ENCODE measurements around the gene PPM1L.
"Not testable (repeated sequence)": the region's sequence is repeated elsewhere in the genome, so short reads cannot be mapped to it uniquely, and the experiment has no call there.

The PPM1L gene

DNA sequence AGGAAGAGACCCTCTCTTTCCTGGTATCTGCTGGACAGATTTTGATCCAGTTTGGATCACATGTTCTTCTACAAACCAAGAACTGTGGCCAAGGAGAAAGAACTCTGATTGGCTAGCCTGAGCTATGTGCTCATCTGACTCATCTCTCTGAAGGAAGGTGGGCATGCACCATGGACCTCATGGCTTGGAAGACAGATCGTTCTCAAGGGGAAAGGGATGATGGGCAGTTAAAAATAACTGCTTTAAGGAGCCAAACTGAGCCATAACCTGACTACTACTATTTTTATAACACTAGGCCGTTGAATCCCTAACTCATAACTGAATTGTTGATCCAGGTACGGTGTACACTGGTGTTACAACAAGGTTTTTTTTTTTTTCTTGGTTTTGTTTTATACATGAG lies 236.7 kb downstream of the PPM1L start:
- no peak for FAIRE-seq

DNA sequence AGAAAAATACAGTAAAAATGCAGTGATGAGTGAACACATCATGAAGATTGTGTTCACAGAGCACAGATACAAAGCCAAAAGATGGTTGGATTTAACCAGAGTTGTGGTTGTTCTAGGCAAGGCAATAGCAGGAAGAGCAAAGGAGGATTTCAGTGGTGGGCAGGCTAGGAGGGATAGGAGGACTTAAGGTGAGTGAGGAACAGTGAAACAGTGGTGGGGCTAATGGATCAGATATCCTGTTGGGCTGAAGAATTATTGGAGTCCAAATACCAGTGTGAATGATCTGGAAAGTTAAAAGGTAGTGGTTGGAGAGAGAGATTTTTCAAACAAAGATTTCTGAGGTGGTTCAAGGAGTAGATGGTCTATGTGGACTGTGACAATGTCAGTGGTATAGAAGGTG lies 240.8 kb downstream of the PPM1L start:
- no peak for FAIRE-seq

DNA sequence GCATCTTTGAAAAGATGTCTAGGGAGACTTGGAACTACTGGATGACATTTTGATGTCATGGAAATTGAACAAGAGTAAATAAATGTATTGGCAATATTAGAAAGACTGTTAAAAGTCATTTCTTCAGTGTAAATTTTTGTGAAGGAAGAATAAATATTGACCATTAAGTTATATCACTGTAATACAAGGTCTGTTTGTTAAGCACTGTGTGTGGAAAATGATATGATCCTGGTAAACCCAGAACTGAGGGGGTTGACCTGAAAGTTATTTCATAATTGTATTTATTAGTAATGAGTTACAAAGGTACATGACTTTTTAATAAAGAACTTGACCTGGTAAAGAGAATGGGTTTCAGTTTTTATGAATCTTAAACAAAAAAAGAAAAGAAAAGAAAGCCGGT lies 242.6 kb downstream of the PPM1L start:
- FAIRE-seq = no peak

DNA sequence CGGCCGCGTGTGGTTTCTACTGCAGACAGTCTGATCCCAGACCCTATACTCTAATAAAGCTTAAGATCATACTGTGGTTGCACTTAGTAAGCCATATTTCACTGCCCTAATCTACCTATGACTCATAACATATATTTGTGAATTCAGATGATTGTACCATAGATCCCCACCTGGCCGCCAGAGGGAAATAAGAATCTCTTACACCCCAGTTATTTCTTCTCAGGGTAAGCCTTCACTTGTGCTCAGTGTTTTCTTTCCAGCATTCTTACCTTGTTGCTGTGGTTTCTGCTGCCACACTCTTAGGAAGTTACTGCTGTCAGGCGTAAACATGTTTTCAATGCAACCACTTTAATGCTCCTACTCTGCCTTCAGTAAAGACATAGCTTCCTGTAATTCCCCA lies 243.2 kb downstream of the PPM1L start:
- no peak for FAIRE-seq

DNA sequence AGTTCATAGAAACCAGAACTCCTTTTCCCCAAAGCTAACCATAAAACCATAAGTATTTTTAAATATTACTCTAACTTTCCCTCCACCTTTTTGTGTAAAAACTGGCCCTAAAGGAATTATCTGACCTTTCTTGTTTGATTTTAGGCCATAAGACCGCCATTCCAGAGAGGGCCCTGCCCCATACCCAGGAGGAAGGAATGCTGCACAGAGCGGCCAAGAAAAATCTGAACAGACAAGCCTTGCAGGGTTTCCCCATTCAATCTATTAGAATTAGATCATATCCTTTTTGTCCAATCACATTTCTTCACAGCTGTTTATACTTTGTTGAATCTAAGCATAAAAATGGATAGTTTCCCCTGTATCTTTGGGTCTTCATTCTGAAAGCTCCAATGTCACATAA lies 252.1 kb downstream of the PPM1L start:
- FAIRE-seq = no peak

DNA sequence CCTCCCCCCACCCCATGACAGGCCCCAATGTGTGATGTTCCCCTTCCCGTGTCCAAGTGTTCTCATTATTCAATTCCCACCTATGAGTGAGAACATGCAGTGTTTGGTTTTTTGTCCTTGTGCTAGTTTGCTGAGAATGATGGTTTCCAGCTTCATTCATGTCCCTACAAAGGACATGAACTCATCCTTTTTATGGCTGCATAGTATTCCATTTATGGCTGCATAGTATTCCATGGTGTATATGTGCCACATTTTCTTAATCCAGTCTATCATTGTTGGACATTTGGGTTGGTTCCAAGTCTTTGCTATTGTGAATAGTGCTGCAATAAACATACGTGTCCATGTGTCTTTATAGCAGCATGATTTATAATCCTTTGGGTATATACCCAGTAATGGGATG lies 254.1 kb downstream of the PPM1L start:
- FAIRE-seq = not testable (repeated sequence)

DNA sequence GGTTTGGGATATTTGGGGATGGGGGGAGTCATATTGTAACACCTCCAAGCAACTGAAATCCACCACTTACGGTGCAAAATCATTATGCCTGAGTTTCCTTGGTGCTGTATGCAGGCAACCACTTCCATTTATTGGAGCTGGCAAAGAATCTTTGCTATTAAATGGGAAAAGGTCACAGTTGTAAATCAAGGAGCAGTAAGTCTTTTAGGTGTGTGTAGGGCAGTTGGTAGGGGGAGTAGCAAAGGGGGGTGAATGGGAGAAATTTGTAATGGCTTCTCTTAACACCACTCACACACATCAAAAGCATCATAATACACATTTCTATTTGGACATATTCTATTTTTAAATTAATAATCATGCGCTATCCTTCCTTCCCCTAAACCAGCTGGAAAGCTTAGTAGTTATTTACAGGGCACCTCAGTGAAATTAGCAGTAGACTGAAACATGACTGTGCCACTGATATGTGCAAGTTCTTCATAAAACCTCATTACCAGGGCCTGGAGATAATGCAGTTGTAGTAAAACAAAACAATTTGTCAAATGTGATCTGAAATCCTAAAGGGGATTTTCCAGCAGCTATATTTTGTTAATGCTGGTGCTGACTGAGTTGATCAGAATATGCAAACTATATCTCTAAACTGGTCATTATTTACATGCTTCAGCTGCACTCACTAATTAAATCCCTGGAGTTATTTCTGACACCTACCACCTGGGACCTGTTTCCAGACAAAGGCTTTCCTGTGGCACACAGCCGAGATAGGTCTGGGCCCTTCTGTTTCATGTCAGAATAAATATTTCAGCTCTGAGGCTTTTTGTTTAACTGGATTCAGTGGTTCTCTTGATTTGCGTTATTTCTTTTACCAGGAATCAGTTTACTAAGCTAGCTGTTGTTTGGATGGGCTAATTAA lies 259.1 kb downstream of the PPM1L start:
- FAIRE-seq = no peak

DNA sequence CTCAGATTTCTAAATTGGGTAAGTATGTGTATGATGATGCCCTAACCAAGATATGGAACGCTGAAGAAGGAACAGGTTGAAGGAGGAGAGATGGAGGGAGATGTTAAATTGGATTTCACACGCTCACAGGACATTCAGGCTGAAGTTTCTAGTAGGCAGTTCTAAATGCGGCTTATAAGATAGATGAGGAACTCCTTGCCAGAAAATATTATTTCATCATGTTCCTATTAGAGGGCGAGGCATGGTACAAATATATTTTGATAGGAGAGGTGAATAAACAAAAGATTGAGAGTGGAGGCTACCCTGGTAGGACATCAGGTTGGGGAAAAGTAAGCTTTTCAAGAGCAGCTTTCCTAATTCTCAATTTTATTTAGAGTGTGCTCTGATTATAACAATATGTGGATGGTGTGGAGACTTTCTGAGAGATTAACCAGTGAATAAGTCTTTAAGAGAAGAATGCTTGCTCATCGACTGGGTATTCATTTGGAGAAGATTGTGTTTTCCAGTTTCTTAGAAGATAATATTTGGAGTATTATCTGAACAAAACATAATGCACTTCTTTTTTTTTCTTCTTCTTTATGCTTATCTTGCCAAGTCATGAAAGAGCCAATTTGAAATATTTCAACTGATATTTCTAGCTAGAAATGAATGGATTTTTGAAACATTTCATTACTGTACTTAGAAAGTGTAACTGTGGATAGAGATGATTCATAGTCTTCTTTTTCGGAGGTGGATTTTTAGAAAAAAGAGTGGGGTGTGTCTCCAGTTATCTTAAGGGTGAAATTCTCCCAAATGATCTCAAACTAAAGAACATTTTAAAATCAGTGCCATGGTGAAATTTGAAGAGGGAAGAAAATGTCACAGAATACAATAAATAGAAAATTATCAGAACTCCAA lies 260.6 kb downstream of the PPM1L start:
- FAIRE-seq = no peak

DNA sequence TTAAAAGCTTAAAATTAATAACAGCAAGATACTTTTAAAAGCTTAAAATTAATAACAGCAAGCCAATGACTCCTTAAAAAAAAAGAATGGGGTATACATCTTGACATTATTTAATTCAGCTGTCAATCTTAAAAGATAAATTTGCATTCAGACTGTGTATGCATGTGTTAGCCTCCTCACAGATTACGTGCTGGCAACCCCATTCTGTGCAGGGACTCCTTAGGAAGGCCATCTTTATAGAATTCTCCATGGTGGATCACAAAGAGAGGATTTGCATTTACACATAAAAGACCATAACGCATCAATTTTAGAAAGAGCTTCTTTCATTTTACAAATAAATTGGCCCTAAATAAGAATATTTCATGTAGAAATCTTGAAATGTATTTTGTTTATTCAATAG lies 261.9 kb downstream of the PPM1L start:
- no peak for FAIRE-seq

DNA sequence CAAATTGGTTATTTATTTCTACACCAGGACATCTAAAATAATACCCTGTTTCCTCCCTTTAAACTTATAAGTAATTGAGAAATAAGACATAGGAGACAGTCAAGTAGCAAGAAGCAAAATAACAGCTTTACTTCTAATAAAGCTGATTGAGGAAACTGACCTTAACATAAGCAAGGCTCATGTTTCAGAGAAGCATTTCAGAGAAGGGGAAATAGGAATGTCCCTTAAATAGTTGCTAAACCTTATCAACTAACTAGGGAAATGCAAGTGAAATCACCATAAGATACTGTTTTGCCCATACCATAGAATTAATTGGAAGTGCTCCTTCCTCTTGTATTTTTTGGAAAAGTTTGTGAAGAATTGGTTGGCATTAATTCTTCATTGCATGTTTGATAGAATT lies 264.2 kb downstream of the PPM1L start:
- FAIRE-seq = no peak

DNA sequence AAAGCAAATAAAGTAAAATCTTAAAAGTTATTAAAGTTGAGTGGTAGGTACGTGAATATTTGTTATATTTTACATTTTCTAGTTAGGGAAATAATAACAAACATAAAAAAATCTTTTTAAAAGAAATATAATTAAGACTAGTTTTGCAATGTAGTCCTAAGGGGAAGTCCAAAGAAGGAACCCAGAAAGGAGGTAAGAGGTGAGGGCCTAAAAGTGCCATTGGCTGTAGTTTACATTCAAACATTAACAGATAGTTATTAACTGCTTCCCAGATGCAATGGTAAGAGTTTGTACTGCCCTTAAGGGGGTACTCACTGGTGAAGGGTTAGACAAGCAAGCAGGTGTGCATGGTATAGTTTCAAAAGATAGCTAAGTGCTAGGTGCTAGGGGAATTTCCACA lies 269.9 kb downstream of the PPM1L start:
- no peak for FAIRE-seq

DNA sequence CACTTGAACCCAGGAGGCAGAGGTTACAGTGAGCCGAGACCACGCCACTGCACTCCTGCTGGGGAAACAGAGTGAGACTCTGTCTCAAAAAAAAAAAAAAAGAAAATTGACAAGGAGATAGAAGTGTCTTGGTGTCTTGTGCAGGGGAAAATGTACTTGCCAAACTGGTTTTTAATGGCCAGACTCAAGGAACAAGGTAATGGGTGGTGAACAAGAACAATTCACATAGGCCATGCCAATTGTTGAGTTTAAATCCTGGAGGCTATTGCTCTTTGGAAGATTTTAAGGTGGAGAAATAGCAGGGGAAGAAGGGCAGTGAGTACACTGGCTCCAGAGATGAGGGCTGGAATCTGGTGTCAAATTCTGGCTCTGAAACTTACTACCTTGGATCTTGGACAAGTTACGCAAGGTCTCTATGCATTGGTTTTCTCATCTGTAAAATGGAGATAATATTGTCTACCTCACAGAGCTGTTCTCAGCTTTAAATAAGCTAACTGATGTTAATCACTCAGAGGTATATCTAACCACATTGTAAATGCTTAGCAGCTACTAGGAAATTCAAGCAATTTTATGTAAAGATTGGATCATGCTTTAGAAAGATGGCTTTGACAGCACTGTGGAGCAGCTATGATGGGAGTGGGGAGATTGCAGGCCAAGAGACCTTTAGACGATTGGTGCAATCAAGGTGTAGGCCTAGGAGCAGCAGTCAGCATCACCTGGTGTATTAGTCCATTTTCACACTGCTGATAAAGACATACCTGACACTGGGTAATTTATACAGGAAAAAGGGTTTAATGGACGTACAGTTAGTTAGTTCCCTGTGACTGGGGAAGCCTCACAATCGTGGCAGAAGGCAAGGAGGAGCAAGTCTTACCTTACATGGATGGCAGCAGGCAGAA lies 270.8 kb downstream of the PPM1L start:
- no peak for FAIRE-seq

DNA sequence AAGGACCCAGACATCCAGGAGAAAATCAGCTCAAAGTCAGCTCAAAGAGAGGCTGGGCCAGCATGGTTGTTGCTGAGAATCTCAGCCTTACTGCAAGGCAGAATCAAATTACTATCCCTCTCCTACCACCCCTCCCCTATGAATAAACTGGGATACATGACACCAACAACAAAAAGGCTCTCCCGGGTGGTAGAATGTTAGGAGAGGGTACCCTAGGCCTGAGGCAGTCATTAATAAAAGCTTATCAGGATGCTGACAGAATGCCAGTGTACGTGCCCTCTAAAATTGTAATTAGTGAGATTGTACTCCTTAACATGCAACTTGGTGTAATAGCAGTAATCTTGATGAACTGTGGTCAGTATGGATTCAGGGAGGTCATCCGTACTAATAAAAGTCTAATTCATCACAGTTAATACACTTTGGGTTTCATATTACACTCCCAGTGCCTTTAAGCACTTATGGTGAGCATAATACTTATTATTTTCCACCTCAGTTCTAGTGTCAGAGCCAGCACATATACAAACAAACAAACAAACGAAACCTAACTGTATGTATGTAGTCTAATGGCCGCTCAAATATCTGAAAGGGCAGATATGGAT lies 272.6 kb downstream of the PPM1L start:
- FAIRE-seq = no peak

DNA sequence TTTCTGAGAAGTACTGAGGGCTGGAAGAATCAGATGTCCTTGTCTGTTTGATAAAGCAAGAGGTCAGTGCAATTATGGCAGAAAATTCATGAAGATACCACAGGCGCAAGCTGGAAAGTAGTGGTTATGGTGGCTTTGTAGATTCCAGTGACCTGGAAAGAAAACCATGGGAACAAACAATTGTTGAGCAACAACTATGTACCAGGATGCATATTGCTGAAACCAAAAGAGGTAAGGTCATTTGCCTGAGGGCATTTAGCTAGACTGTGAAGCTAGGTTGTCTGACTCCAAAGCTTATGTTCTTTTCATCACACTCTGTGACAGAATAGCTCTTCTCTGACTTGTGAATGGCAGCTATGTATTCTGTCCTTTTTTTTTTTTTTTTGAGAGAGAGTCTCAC lies 275.1 kb downstream of the PPM1L start:
- no peak for FAIRE-seq

DNA sequence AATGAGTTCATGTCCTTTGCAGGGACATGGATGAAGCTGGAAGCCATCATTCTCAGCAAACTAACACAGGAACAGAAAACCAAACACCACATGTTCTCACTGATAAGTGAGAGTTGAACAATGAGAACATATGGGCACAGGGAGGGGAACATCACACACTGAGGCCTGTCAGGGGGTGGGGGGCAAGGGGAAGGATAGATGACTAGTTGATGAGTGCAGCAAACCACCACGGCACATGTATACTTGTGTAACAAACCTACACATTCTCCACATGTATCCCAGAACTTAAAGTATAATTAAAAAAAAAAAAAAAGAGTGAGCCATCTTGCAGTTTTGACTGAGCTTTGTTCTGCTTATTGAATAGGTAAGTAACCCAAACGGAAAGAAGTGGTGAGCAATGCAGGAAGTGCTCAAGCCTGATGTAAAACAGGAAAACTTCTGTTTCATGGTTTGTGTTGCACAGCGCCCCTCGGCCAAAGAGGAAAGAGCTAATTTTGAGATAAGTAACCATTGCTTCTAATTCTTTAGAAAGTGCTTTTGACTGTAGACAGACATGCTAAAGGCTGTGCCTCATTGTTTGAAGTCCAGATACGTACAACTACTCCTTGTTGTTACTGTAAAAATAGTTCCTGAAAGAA lies 279.0 kb downstream of the PPM1L start:
- not testable (repeated sequence) for FAIRE-seq

DNA sequence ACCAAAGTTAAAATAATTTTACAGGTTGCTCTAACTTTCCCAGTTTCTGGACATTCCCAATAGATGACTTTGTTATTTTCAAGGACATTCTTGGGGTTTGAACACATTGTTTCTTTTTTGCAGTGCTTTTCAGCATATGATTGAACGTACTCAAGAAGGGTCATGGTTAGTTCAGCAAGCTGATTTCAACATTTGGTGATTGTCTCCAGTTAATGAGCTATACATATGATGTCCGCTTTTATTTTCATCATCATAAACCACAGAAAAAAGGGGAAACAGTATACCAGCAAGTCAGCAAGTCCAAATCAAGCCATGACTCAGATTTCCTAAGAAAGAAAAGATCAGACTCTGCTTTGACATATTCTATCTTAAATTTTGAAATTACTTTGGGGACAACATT lies 279.7 kb downstream of the PPM1L start:
- FAIRE-seq = no peak

DNA sequence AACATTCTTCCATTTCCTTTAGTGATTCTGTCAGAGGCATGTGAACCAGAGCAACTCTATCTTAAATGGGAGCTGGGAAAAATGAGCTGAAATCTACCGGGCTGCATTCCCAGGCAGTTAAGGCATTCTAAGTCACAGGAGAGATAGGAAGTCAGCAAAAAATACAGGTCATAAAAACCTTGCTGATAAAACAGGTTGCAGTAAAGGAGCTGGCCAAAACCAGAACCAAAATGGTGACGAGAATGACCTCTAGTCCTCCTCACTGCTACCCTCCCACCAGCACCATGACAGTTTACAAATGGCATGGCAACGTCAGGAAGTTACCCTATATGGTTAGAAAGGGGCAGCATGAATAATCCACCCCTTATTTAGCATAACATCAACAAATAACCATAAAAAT lies 282.7 kb downstream of the PPM1L start:
- no peak for FAIRE-seq

DNA sequence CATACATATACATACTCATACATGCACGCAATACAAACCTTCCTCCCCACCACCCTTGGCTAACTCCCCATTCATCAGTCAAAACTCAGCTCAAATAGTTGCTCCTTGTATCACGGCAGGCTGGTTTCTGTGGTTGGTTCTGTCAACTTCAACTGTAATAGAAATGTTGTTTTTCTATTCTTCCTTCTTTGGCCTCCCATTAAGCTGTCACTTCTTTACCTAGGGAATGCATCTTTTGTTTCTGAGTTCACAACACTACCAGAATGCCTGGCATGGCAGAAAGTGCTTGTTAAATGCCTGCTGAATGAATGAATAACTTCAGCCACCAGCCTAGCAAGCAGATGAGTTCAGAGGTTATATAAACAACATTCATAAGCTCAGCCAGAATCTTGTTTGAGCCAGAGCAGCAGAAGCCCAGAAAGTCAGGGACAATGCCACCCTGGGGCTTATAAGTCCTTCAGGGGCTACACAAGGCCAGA lies 286.0 kb downstream of the PPM1L start:
- FAIRE-seq = no peak

DNA sequence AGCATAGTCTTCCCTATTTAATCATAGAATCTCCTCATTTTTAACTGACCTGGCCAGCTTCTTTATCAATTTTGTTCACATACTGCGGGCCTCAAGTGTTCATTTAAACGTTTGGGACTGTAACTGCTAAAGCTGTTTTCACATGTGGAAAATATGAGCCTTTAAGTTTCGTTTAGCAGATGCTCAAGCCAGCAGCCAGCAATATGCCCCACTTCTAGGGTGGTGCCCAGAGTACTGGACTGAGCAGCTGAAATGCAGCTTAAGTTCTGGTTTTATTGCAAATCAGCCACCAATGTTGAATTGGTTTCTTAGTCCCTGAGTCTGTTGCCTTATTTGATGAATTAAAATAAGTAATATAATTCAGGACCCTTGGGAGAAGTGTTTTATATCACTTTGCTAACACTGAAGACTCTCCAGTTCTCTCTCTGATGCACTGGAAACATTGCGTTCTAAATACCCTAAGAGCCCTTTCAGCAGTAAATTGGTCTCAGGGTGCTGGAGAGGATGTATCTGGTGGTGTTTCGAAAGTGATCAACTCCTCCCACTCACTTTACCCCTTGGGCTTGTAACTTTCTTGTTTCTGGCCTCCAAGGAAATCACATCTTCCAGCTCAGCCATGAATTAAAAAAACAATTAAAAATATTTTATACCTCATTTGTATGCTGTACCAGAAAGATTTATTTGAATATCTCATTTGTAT lies 287.5 kb downstream of the PPM1L start:
- FAIRE-seq = no peak

DNA sequence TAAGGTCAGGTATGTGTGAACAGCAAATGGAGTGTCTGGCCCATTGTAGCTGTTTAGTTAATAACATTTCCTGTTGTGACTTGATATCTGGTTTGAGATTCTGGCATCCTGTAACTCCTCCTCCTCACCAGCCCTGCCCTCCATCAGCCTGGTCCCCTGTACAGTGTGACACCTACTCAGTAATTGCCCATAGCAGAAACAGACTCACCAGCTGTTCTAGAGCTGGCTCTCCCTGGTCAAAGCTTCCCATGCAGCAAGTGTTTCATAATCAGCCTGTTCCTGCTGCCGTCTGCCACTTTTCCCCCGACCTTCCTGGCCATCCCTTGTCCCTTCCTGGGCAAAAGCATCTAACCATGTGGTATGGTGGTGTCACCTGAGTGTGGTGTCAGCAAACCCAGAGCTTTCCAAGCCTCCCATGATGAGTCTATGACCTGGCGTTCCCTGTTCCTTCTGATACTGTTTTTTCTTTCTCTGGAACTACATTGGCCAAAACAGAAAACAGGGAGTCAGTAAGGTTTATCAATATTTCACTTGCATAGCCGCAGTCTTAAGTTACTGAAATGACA lies 293.7 kb downstream of the PPM1L start:
- no peak for FAIRE-seq

DNA sequence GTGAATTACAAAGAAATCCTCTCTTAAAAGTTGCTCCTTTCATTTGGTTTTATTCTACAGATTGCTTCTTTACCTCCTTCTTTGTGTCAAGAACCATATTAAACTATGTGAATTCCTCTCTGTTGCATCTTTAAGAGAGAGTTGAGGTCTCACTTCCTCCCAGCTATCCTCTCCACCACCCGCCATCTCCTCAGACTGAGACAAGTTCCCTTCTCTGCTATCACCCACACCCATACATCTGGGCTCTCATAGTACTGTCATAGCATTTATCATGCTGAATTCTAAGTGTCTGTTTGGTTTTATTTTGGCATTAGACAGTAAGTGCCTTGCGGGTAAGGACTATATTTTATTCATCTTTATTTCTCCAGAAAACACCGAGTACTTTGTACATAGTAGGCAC lies 294.9 kb downstream of the PPM1L start:
- FAIRE-seq = no peak
